Measurements from ENCODE around the gene MTCP1. TPM values are rescaled to one million over a fixed set of nuclear protein-coding genes. Genes with fewer than 3 reads are reported as not detected.

MTCP1 gene
- total RNA-seq, 1 experiment from 2014 or later = 11.3 TPM

- peaks cover 7% of the 10 kb centered on the region for H3K4me1 Mint-ChIP-seq (ENCODE audit: low read depth, unreplicated experiment)
- BruUV-seq (replicated peaks) = no TSS peak
These were observed 1.5 kb downstream of the MTCP1 start for GRCh38 chrX:155069414-155069813.

GRCh38 chrX:155068165-155068564 lies 2.8 kb downstream of the MTCP1 start:
- no peaks in the 10 kb centered on the region for H3K9me3 ChIP-seq
- Mint-ChIP-seq H3K4me3 (ENCODE audit: unreplicated experiment) (no peak overlapping the region), H3K27me3 (ENCODE audit: insufficient read depth, unreplicated experiment) (no peaks in the 10 kb centered on the region), H3K9me3 (ENCODE audit: unreplicated experiment) (no peaks in the 10 kb centered on the region), H3K36me3 (ENCODE audit: insufficient read depth, unreplicated experiment) (peaks cover 6% of the 10 kb centered on the region), H3K27ac (ENCODE audit: unreplicated experiment) (no peak overlapping the region), H3K4me1 (ENCODE audit: low read depth, unreplicated experiment) (no peaks in the 10 kb centered on the region)
- H3K4me3 ChIP-seq (ENCODE audit: low read depth, low read length) = no peak overlapping the region
- POLR2A ChIA-PET = interaction anchor here (0.9 kb wide), 1 partner anchor 41 kb away, joined by 11 read pairs; the partner anchor contains the start of gene FUNDC2
- H3K36me3 ChIP-seq (ENCODE audit: control insufficient read depth, insufficient read depth, low read length) = no peaks in the 10 kb centered on the region
- intact Hi-C loops (cut with micrococcal nuclease; ENCODE audit: unreplicated experiment) = no loop called here
- peaks cover 6% of the 10 kb centered on the region; the same call in 1 of the 2 replicates for H3K4me1 ChIP-seq
- no peaks in the 10 kb centered on the region for H3K27me3 ChIP-seq (replicated peaks; ENCODE audit: control insufficient read depth, insufficient read depth, low read length)
- no peak for DNase-seq
- CTCF ChIA-PET = no interaction called here
- BruUV-seq (replicated peaks) = no TSS peak
- TF ChIP-seq, protein P1, sequence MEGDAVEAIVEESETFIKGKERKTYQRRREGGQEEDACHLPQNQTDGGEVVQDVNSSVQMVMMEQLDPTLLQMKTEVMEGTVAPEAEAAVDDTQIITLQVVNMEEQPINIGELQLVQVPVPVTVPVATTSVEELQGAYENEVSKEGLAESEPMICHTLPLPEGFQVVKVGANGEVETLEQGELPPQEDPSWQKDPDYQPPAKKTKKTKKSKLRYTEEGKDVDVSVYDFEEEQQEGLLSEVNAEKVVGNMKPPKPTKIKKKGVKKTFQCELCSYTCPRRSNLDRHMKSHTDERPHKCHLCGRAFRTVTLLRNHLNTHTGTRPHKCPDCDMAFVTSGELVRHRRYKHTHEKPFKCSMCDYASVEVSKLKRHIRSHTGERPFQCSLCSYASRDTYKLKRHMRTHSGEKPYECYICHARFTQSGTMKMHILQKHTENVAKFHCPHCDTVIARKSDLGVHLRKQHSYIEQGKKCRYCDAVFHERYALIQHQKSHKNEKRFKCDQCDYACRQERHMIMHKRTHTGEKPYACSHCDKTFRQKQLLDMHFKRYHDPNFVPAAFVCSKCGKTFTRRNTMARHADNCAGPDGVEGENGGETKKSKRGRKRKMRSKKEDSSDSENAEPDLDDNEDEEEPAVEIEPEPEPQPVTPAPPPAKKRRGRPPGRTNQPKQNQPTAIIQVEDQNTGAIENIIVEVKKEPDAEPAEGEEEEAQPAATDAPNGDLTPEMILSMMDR (IDR thresholded peaks at IDR 0.05; ENCODE audit: insufficient read depth in 1 of 2, low read depth in 1 of 2, low read length in 1 of 2, severe bottlenecking in 1 of 2, unreplicated experiment in 1 of 2) = no peak

More at GRCh38 chrX:155069414-155069813, 1.5 kb downstream of the MTCP1 start:
- Histone ChIP-seq H3K36me3 (ENCODE audit: control insufficient read depth, insufficient read depth, low read length) (no peaks in the 10 kb centered on the region), H3K27me3 (replicated peaks; ENCODE audit: control insufficient read depth, insufficient read depth, low read length) (no peaks in the 10 kb centered on the region), H3K4me1 (peaks cover 6% of the 10 kb centered on the region; the same call in 1 of the 2 replicates), H3K9me3 (no peaks in the 10 kb centered on the region), H3K4me3 (ENCODE audit: low read depth, low read length) (no peak overlapping the region; the same call in 1 of the 2 replicates)
- ChIA-PET POLR2A (no interaction called here), CTCF (interaction anchor here (0.8 kb wide), 1 partner anchor 77 kb away, joined by 3 read pairs; no protein-coding TSS in a partner anchor)
- DNase-seq = no peak
- peaks cover 18% of the 10 kb centered on the region for H3K36me3 Mint-ChIP-seq (ENCODE audit: insufficient read depth, unreplicated experiment)
- intact Hi-C loops (cut with micrococcal nuclease; ENCODE audit: unreplicated experiment) = no loop called here
- H3K27me3 Mint-ChIP-seq (ENCODE audit: insufficient read depth, unreplicated experiment) = no peaks in the 10 kb centered on the region
- TF ChIP-seq, protein P1 (IDR thresholded peaks at IDR 0.05; ENCODE audit: insufficient read depth in 1 of 2, low read depth in 1 of 2, low read length in 1 of 2, severe bottlenecking in 1 of 2, unreplicated experiment in 1 of 2) = no peak
- no peaks in the 10 kb centered on the region for H3K9me3 Mint-ChIP-seq (ENCODE audit: unreplicated experiment)
- H3K4me3 Mint-ChIP-seq (ENCODE audit: unreplicated experiment) = peak overlapping the region; percentile 89
- no peak overlapping the region for H3K27ac Mint-ChIP-seq (ENCODE audit: unreplicated experiment)

- H3K27me3 Mint-ChIP-seq (ENCODE audit: insufficient read depth, unreplicated experiment) = no peaks in the 10 kb centered on the region
- no peak overlapping the region for H3K4me3 ChIP-seq (ENCODE audit: low read depth, low read length)
- H3K4me3 Mint-ChIP-seq (ENCODE audit: unreplicated experiment) = no peak overlapping the region
- H3K36me3 Mint-ChIP-seq (ENCODE audit: insufficient read depth, unreplicated experiment) = peaks cover 6% of the 10 kb centered on the region
- intact Hi-C loops (cut with micrococcal nuclease; ENCODE audit: unreplicated experiment) = no loop called here
- no peak overlapping the region for H3K27ac Mint-ChIP-seq (ENCODE audit: unreplicated experiment)
- ChIA-PET CTCF (no interaction called here), POLR2A (interaction anchor here (1.0 kb wide), 1 partner anchor 39 kb away, joined by 4 read pairs; the partner anchor contains the start of gene FUNDC2)
- no peaks in the 10 kb centered on the region for H3K36me3 ChIP-seq (ENCODE audit: control insufficient read depth, insufficient read depth, low read length)
- no TSS peak for BruUV-seq (replicated peaks)
- H3K27me3 ChIP-seq (replicated peaks; ENCODE audit: control insufficient read depth, insufficient read depth, low read length) = no peaks in the 10 kb centered on the region
- no peaks in the 10 kb centered on the region for H3K9me3 Mint-ChIP-seq (ENCODE audit: unreplicated experiment)
- H3K4me1 Mint-ChIP-seq (ENCODE audit: low read depth, unreplicated experiment) = no peaks in the 10 kb centered on the region
- peaks cover 6% of the 10 kb centered on the region; the same call in 1 of the 2 replicates for H3K4me1 ChIP-seq
- no peaks in the 10 kb centered on the region for H3K9me3 ChIP-seq
- TF ChIP-seq, protein P1 (IDR thresholded peaks at IDR 0.05; ENCODE audit: insufficient read depth in 1 of 2, low read depth in 1 of 2, low read length in 1 of 2, severe bottlenecking in 1 of 2, unreplicated experiment in 1 of 2) = no peak
- no peak for DNase-seq
These were observed 5.8 kb downstream of the MTCP1 start for GRCh38 chrX:155065035-155065734.
